Caki2 (cell line): ENCODE data around the gene ATP10A. TPM values are rescaled to one million over a fixed set of nuclear protein-coding genes. Genes with fewer than 3 reads are reported as not detected.

Experiments used
- DNase-seq: peaks from one replicate; pipeline ENCODE4 v3.0.0-alpha.2; 2015; ENCODE audit warnings: low read depth
- in situ Hi-C: cut with HindIII; loops from 2 replicates; pipeline ENCODE4 v1.10.0; 2016; ENCODE audit warnings: low sequenced_read_pairs, low pct_unique_long_range_greater_than_20kb, mixed read lengths
- total RNA-seq: library from RNA; depleted of rRNA; stranded (reverse); fragments of >200 nt; shearing (Covaris generic); gene quantifications from 2 replicates; pipeline ENCODE4 v1.2.3, GENCODE V29; 2014; ENCODE audit warnings: low replicate concordance; rRNA removed

Gene ATP10A, protein sequence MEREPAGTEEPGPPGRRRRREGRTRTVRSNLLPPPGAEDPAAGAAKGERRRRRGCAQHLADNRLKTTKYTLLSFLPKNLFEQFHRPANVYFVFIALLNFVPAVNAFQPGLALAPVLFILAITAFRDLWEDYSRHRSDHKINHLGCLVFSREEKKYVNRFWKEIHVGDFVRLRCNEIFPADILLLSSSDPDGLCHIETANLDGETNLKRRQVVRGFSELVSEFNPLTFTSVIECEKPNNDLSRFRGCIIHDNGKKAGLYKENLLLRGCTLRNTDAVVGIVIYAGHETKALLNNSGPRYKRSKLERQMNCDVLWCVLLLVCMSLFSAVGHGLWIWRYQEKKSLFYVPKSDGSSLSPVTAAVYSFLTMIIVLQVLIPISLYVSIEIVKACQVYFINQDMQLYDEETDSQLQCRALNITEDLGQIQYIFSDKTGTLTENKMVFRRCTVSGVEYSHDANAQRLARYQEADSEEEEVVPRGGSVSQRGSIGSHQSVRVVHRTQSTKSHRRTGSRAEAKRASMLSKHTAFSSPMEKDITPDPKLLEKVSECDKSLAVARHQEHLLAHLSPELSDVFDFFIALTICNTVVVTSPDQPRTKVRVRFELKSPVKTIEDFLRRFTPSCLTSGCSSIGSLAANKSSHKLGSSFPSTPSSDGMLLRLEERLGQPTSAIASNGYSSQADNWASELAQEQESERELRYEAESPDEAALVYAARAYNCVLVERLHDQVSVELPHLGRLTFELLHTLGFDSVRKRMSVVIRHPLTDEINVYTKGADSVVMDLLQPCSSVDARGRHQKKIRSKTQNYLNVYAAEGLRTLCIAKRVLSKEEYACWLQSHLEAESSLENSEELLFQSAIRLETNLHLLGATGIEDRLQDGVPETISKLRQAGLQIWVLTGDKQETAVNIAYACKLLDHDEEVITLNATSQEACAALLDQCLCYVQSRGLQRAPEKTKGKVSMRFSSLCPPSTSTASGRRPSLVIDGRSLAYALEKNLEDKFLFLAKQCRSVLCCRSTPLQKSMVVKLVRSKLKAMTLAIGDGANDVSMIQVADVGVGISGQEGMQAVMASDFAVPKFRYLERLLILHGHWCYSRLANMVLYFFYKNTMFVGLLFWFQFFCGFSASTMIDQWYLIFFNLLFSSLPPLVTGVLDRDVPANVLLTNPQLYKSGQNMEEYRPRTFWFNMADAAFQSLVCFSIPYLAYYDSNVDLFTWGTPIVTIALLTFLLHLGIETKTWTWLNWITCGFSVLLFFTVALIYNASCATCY (N-terminal part only)
- 2.9 and 3.0 TPM in 2 replicates for total RNA-seq

DNA sequence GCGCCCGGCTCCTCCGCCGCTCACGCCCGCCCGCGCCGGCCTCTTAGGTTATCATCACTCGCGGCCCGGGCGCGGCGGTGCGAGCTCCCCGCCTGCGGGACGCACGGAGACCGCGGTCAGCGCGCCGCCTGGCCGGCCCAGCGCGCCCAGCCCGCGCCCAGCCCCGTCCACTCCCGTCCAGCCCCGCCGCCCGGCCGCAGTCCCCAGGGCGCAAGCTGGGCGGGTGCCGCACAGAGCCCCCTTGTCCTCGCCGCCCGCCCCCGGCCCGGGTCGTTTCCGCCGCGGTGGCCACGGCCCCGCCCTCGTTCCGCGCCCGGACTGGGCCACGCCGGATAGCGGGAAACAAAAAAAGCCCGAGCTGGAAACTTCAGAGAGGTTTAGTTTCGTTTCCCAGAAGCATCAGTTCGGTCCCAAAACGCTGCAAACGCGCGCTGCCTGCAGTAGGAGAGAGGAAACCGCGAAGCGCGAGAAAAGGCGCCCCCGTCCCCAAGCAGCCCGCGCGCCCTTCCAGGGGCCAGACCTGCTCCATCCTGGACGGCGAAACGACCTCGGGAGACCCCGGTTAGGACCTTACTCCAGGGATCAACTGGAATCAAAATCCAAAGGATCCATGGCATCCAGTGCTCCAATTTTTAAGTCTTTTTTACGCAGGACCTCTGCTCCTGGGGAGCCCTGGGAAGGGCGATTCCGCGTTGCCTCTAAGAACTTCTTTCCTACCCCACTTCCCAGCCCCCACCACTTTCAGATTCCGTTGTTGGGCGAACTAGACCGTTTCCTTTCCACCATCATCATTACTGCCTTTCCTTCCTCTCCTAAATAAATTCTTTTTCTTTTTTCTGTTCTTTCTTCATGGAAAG lies at the start of gene ATP10A:
Gene ATP10A, minus strand, starts transcription at position 217 of the 857 bp plus-strand sequence. CDS start 231 bp downstream, outside the sequence.
- peak; percentile 25 for DNase-seq
- in situ Hi-C loops = no loop called here

DNA sequence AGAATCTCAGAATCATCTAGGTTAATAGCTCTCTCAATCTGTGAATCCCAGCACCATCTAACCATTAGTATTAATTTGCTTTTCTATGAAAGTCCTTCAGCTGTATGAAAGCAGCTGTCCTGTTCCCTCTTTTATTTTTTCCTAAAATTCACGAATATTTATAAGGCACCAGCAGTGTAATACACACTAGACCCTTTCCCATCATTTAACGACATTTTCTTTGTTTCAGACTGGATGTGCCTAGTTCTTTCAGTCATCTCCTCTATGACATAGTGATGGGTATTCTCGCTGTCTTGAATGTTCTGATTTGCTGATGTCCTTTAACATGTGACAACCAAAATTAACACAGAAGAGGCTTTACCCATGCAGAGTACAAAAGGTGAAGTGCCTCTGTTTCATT lies 48.9 kb upstream of the ATP10A start:
- no peak for DNase-seq
- in situ Hi-C loops = no loop called here

DNA sequence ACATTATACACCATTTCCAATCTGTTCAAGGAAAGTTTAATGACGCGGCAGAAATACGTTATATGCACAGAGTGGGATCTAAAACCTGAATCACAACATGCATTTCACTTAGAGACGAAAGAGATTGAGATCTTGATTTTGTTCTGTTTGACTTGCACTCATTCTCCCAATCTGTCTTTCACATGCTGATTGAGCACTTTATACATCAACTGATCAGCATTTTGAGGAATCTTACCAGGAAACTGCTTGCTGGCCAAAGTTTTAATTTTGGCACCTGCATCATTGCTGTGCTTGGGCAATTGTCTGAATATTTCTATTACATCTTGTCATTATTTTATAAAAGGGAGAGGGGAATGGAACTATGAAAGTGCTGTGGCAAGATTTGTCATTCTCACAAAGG lies 47.7 kb upstream of the ATP10A start:
- in situ Hi-C loops = no loop called here

DNA sequence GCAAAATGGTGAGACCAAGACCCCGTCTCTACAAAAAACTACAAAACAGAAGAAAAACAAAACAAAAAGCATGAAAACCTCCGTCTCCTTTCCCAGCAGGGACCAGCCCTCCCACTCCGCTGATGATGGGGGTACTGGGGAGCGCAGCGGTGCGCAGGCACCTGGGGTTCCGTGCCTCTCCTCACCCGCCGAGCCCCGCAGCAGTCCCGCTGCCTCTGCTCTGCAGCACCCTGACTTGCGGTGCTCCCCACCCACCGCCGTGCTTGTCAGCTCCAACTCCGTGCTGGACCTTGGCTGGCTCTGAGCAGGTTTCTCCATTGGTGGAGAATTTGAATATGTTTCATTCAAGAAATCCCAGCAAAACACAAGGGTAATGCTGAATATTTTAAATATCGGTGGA lies 46.7 kb upstream of the ATP10A start:
- DNase-seq = no peak
- in situ Hi-C loops = no loop called here

More for the DNA sequence above, 47.7 kb upstream of the ATP10A start:
- no peak for DNase-seq

DNA sequence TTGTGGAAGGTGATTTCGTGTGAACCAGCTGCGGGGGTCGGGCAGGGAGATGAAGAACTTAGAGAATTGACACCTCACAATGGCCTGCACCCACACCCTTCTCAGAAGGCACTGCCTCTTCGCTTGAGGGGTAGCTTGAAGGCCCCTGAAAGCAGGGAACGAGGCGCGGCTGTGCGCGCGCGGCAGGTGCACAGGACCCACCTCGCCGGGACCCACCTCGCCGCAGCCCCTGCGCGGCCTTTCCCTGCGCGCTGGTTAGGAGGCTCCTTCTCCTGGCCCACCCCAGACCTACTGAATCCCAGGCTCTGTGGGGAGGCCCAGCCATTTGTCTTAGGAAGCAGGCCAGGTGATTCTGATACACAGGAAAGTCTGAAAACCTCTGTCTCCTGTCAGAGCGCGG lies 46.2 kb upstream of the ATP10A start:
- in situ Hi-C loops = no loop called here
- DNase-seq = no peak

DNA sequence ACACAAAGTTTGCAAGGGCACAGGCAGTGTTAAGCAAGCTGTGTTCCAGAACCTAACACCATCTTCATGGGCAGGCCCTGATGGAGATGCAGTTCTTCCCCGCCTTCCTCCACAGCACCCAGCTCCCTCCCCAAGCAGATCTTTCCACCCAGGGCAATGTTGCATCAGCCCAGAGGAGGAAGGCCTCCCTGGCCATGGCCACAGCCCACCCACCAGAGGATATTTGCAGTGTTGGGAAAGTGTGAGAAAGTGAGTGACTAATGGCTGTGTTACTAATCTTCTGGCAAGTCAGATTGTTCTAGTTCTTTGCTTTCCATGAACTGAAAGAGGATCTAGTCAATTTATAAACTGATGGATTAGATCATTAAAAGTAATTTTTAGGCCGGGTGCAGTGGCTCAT lies 42.0 kb upstream of the ATP10A start:
- in situ Hi-C loops = no loop called here

DNA sequence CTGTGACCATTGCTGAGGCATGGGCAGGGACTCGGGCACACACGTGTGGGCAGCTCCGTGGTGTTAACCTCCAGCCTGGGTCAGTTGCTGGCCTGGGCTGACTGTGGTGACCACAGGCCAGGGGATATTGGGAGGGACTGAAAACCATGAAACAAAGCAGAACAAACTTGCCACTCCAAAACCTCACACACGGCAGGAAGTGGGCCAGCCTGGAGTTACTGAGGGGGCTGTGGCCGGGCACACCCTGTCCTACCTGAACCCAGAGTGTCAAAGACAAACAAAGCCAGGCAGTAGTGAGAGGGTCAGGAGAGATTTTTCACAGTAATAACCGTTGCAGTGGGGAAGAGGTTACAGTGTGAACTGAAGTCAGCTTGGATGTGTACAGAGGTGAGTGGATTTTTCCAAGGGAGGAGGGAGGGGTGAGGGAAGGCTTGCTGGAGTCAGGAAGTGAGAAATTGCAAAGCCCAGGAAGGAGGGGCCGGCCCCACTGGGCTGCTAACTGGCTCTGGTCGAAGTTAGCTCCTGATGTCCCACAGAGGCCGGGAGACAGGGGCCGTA lies 40.0 kb upstream of the ATP10A start:
- no peak for DNase-seq
- in situ Hi-C loops = no loop called here

More for the DNA sequence above, 42.0 kb upstream of the ATP10A start:
- no peak for DNase-seq

DNA sequence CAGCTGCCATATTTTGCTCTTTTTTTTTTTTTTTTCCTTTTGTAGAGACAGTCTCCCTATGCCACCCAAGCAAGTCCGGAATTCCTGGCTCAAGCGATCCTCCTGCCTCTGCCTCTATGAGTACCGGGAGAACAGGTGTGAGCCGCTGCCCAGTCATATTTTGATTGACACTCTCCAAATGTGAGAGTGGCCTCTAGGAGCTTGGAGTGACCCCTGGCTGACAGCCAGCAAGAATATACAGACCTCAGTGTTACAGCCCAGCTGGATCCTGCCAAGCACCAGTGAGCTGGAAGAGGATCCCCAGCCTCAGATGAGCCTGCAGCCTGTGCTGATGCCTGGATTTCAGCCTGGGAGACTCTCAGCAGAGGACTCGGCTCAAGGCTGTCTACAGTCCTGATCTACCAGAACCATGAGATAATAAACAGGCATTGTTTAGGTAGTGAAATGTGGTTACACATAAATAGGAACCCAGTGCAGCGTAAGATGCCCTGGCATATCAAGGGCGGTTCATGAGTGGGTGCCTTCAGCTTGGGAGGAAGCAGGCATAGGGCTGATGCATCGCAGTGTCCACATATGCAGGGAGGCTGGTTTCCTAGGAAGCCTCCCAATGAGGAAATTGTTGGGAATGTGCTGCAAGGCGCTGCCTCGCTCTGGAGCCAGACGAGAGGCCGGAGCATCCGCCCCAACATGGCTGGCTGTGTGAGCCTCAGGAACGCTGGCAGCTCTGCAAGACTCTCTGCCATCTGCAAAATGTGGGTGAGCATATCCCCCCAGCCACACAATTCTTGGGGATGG lies 38.9 kb upstream of the ATP10A start:
- in situ Hi-C loops = no loop called here
- no peak for DNase-seq

DNA sequence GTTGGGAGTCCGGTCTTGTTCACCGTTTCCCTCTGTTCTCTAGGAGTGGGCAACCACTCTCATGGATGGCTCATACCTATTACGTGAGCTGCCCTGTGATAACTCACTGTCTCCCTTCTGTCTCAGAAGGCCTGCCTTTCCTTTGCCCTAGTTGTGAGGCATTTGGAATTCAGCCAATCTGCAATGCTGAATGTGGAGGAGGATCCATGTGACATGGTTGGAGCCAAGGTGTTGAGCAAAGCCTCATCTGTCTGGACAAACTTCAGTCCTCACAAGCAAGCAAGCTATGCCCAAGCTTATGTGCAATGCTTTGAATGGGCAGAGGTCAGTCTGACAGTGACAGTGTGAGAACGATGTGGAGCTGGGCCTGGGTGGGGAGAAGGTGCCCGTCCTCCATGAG lies 37.8 kb upstream of the ATP10A start:
- DNase-seq = peak; percentile 29

DNA sequence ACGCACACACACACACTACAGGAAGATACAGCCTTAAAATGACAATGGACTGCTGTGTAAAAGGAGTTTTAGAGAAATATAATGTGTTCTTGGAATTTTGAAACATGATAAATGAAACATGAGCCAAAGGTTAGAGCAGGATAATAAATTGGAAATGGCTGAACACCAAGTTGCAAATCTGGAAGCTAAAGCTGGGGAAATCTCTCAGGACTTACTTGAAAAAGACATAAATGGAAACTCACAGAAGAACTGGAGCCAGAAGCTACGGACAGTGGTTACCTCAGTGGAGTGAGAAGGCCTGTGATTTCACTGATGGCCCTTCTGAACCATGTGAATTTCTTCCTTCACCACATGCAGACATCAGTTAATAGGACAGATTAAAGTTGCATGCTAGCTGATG lies 37.3 kb upstream of the ATP10A start:
- no peak for DNase-seq
- in situ Hi-C loops = no loop called here

More for the DNA sequence above, 37.8 kb upstream of the ATP10A start:
- in situ Hi-C loops = no loop called here

DNA sequence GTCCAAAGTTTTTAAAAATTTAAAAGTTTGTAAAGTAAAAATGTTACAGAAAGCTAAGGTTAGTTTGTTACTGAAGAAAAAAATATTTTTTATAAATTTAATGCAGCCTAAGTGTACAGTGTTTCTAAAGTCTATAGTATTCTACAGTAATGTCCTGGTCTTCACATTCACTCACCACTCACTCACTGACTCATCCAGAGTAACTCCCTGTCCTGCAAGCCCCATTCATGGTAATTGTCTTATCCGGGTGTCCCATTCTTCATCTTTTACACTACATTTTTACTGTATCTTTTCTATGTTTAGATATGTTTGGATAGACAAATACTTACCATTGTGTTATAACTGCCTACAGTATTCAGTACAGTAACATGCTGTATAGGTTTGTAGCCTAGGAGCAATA lies 36.7 kb upstream of the ATP10A start:
- in situ Hi-C loops = no loop called here
- no peak for DNase-seq

DNA sequence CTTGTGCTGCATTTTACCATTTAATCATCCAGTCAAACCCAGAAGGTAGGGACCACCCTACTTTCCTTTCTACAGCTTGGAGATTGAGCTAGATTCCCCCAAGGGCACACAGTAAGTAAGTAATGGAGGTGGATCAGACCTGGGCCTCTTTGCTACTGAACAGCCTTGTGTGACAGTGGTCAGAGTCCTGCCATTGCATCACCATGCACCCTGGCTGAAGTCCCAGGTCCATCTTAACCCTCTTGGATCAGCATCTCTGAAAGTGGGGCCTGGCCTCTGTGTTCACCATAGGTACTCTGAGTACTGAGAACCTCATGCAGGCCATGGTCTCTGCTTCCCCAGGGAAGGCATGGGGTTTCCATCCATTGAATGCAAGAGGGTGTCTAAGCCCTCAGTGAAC lies 34.5 kb upstream of the ATP10A start:
- DNase-seq = no peak
- in situ Hi-C loops = no loop called here

DNA sequence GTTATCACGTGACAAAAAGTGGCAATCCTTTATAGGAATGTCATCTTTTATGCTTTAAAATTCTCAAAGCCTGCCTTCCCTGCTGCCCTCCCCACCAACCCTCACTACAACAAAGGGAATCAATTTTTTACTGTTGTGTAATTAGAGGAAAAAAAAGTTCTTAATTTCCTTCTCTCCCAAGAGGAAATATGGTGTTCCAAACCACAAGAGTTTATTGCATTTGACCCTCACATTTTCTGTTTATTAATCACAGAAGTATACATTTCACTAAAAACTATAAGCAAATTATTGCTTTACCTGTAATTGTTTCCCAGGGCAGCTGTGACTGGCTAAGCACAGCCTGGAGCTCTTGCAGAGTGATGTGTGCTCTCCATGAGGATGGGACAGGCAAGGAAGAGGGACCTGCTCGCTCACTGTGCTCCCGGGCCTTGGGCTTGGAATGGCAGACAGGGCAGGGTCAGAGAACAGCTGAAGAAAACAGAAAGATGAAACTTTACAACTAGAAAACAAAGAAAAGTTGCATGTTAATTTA lies 31.3 kb upstream of the ATP10A start:
- in situ Hi-C loops = no loop called here
- DNase-seq = no peak

DNA sequence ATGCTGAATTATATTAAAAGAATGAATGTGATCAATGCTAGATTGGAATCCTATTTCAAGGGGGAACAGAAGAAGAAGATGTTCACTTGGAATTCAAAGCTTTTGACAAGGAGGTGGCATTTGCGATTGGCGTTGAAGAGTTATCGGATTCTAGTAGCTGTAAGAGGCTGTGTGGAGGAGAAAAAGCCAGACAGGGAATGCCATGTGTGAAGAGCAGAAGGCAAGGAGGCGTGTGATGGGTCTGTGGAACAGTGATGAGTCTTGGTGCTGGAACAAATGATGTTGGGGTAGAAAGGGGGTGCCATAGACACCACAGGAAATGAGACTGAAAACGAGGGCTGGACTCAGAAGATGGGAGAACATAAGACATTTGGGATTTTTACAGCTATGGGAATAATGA lies 30.5 kb upstream of the ATP10A start:
- DNase-seq = no peak
- in situ Hi-C loops = no loop called here

DNA sequence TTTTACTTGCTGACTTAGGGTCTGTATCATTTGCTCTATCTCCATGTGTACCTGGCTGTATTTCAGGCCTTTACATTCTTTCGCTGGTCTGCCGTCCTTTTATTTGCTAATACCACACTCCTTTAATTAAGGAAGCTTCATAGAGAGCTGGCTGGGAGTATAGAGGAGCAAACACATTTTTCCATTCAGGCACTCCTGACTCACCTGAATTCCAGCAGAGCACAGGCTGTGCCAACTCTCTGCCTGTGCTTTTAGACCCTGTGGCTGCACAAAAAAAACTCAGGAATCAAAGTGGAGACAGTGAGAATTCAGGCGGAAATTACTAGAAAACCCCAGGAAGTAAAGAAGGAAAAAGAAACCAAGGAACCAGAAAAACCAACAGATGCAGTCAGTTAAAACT lies 29.0 kb upstream of the ATP10A start:
- in situ Hi-C loops = no loop called here
- peak; percentile 47 for DNase-seq

DNA sequence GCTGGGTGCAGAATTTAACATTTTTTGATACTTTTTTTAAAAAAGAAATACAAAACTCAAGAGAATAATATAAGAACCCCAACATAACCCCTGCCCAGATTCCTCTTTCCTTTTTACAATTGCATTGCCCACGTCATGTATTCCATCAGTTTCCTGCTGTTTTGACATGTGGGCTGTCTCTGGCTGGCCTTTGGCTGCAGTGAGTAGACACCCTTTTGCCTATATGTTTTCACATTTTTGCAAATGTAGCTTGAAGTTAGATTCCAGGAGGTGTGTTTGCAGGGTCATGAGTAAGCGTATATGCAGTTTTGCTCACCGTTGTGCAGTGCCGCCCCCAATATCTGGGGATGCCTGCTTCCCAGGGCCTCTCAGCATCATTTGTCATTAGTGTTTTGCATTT lies 28.0 kb upstream of the ATP10A start:
- in situ Hi-C loops = no loop called here
- no peak for DNase-seq
